HG03108 (cell line): ENCODE data around the gene BBC3.
"Not testable (repeated sequence)": the region's sequence is repeated elsewhere in the genome, so short reads cannot be mapped to it uniquely, and the experiment has no call there.

Experiments used
- ATAC-seq: cut with Tn5 transposase; IDR thresholded peaks from one replicate; pipeline ENCODE4 v1.9.1; 2021; ENCODE audit warnings: moderate library complexity; ENCODE audit not compliant: unreplicated experiment

The BBC3 gene

DNA sequence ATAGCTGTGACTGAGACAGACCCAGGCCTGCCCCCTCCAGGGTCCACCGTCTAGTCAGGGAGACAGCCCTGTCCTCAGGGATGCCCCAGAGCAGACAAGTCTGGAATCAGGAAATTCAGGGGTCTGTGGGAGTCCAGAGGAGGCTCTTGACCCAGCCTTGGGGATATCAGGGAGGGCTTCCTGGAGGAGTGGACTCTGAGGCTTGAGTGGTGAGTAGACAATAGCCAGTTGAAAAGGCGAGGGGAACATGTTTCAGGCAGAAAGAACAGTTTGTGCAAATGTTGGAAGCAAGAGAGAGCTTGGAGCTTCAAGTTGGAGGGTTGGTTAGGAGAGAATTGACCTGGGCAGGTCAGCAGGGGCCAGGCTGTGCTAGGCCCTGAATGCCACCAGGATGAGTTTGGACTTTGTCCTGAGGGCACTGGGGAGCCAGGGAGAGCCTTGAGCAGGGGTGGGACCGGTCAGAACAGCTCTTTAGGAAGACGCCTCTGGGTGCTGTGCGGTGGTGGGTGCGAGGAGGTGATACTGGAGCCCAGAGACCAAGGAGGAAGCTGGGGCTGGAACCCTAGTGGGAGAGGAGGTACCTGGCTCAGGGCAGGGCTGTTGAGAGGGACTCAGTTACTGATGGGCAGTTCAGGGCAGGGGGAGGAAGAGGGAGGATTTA, 28.0 kb upstream of the BBC3 start:
- ATAC-seq = no peak

DNA sequence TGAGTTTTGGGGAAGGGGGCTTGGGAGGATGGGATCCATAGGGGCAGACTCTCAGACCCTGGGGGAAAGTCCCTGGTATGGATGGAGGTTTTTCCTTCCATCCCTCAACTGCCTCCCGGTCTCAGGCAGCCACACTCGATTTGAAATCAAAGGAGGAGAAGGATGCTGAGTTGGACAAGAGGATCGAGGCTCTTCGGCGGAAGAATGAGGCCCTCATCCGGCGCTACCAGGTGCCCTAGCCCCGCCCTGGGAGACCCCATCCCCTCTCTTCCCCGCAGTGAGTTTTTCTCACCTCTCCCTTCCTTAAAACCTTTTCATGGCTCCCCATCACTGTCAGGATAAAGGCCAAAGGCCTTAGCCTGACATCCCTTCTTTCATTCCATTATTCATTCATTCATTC, 27.4 kb upstream of the BBC3 start:
- ATAC-seq = no peak

DNA sequence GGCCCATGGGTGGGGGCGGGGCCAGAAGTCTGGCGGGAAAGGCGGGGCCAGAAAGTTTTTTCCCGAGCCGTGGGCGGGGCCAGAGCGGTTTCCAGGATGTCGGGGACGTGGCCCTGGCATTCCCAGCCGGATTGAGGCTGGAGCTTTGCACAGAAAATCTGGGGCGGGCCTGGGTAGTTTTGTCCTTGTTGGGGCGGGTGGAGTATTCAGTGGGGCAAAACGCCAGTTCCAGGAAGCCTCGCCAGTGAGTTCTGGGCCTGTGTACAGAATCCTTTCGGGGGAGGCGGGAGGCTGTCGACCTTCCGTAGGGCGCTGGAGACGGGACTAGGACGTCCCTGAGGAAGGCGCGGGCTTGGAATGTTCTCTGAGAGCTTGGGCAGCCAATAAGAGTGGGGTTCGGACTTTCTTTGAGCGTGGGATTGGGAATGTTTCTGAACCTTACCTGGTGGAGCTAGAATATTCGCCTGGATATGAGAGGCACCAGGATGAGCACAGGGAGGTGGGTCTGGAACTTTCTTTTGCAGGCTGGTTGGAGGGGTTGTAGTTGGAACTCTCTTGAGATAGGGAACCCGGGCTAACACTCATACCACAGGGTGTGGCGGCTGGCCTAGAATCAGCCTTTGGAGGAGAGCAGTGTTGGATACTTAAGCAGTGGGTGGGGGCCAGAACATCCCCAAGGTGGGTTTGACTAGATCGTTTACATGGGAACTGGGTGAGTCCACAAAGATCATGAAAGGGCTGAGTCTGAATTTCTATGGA, 26.6 kb upstream of the BBC3 start:
- ATAC-seq = no peak

DNA sequence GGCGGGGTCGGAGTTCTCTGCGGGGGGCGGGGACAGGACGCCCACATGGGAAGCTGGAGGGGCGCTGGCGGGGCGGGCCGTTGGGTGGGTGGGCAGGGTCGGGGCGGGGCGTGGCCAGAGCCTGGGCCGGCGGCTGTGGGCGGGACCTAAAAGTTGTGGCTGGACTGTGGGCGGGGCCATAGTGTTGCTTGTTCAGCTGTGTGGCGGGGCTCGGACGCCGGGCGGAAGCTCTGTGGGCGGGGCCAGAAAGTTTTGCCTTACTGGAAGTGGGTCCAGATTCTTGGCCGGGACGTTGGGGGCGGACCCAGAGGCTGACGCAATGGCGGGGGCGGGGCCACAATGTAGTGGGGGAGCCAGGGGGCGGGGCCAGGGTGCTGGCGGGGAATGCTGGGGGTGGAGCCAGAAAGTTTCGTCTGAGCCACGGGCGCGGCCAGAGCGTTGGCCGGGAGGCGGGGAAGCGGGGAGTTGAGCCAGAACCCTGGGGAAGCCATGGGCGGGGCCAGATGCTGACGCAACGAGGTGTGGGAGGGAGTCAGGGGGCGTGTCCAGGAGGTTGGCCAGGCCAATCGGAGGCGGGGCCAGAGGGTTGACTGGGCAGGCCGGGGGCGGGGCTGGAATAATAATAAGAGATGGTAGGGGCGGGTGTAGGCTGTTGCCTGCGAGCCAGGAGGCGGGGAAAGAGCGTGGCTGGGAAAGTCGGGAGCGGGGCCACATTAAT, 25.9 kb upstream of the BBC3 start:
- ATAC-seq = peak; percentile 62

DNA sequence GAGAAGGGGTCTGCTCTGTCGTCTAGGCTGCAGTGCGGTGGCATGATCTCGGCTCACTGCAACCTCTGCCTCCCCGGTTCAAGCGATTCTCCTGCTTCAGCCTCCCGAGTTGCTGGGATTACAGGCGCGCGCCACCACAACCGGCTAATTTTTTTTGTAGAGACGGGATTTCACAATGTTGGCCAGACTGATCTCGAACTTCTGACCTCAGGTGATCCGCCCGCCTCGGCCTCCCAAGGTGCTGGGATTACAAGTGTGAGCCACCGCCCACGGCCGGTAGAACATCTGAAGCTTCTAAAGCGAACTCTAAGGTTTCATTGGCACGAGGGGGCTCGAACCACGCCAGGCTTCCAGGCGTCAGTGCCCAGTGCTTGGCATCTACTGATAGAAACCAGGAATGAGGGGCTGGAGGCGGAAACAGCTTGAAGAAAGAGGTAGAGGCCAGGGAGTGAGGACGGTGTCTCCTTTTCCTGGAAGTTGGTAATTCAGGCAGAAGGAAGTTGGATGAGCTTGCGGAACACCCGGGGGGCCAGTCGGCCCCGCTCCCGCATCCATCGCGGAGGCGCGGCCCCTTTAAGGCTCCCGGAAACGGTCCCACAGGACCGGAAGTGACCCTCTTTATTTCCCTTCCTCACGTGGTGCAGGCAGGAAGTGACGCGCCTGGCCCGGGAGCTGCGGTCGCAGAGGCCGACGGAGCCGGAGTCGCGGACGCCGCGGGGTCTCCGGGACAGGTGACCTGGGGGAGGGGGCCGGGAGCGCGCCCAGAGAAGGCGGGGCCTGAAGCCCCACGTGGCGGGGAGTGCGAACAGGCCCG, 25.1 kb upstream of the BBC3 start, which contains the start of gene CCDC9:
Gene CCDC9, plus strand, starts transcription at position 647 of the 814 bp plus-strand sequence. CDS start 1,876 bp downstream, outside the sequence.
- ATAC-seq = peak; percentile 36

DNA sequence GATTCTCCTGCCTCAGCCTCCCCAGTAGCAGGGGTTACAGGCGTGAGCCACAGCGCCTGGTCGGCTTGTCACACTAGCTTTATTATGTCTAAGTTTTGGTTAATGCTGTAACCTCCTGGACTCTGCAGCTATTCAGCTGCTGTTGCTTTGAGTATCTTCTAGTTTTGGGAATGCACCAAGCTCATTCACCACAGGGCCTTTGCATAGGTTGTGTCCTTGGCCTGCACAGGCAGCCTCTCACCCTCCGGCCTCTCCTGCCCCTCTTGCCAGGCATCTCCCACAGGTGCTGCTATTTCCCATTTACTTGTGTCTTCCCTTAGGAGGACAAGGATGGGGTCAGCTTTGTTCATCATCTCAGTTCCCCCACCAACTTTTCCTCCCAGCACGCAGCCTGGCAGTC, 23.0 kb upstream of the BBC3 start:
- ATAC-seq = no peak

DNA sequence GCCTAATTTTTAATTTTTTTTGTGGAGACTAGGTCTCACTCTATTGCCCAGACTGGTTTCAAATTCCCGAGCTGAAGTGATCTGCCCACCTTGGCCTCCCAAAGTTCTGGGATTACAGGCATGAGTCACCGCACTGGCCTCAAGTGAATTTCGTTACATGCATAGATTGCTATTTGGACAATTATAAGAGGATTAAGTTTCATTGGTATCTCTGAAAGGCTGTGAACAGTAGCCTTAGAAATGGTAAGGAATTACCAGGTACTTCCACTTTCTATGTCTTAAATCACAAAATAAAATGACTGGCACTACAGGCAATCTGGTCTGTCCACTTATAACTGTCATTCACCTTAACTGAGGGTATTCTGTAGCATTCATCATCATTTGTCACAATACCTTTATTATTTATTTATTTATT, 22.5 kb upstream of the BBC3 start:
- no peak for ATAC-seq

DNA sequence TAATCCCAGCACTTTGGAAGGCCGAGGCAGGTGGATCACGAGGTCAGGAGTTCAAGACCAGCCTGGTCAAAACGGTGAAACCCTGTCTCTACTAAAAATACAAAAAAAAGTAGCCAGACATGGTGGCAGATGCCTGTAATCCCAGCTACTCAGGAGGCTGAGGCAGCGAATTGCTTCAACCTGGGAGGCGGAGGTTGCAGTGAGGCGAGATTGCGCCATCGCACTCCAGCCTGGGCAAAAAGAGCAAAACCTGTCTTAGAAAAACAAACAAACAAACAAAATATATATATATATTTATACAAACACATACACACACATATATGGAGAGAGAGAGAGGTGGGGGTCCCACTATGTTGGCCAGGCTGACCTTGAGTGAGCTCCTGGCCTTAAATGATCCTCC, 22.0 kb upstream of the BBC3 start:
- not testable (repeated sequence) for ATAC-seq

DNA sequence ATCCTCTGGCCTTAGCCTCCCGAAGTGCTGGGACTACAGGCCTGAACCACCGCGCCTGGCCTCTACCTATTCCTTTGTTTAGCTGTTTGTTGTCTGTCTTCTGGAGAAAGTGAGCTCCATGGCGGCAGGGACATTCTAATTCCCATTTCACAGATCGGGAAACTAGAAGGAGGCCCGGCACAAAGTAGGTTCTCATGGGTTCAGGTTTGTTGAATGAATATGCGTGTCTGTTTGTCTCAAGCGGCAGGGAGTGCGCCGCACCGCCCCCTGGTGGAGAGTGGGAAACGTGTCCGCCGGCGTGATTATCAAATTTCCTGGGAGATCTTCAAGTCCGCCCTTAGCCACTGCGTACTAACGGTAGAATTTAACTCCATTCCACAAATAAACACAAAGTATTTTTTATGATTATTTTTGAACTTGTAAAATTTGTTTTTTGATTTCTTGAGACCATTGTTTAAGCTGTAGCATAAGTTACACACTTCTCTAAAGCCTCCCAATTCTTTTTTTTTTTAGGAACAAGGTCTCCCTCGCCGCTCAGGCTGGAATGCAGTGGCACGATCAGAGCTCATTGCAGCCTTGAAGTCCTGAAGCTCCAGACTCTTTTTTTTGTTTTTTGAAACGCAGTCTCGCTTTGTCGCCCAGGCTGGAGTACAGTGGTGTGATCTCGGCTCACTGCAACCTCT, 16.4 kb upstream of the BBC3 start:
- ATAC-seq = no peak

DNA sequence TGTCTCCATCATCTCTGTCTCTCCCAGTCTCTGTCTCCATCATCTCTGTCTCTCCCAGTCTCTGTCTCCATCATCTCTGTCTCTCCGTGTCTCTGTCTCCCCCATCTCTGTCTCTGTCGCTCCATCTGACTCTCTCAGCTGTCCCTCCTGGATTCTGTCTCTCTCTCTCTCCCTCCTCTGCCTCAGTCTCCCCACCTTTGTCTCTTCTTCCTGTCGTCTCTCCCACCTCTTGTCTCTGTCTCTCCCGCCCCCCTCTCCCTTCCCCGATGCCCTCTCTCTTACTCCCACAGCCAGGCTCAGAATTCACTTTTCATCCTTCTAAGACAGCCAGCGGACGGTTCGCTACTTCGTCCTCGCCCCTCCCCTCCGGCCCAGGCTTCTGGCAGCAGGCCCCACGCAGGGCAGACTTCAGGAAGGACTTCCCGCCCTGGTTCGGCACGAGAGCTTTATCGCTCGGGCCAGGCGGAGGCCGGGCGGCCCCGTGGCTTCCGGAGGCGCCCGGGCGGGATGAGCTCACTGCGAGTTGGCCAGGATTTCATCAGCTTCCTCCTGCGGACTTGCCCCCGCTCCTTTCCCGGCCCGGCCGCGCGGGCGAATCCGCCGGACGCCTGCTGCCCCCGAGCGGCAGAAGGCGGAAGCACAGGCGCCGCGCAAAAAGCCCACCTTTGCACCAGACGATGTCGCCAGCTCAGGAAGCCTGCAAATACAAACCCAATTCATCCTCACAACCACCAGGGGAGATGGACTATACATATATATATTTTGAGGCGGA, 13.0 kb upstream of the BBC3 start:
- peak; percentile 65 for ATAC-seq

DNA sequence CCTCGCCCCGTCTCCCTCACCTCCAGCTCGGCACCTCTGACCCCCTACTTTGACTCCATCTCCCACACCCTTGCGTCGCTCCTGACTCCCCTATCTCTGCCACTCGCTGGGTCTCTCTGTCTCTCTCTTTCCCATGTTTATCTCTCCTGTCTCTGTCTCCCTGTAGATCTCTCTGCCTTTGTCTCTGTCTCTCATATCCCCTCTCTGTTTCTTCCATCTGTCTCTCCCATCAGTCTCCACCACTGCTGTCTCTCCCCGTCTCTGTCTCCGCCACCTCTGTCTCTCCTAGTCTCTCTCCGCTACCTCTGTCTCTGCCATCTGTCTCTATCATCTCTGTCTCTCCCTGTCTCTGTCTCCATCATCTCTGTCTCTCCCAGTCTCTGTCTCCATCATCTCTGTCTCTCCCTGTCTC, 12.4 kb upstream of the BBC3 start:
- no peak for ATAC-seq

DNA sequence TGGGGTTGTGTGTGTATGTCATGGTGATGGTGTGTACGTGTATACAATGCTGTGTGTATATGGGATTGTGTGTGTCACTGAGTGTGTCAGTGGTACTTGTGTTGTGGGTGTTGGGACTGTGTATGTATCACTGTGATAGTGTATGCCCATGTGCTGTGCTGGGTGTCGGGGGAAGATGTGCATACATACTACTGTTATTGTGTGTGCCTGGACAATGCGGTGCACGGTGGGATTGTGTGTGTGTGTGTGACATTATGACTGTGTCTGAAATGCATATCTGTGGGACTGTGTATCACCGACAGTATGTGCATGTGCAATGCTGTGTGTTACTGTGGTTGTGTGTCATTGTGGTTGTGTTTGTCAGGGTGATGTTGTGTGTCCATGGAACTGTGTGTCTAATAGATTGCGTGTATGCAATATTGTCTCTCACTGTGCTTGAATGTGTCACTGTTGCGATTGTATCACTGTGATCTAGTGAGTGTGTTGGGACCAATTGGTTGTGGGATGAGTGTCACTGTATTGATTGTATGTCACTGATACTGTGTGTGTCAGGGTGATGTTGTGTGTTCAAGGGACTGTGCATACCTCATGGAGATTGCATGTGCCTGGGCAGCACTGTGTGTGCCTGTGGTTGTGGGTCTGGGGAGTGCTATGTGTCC, 11.0 kb upstream of the BBC3 start:
- ATAC-seq = no peak

DNA sequence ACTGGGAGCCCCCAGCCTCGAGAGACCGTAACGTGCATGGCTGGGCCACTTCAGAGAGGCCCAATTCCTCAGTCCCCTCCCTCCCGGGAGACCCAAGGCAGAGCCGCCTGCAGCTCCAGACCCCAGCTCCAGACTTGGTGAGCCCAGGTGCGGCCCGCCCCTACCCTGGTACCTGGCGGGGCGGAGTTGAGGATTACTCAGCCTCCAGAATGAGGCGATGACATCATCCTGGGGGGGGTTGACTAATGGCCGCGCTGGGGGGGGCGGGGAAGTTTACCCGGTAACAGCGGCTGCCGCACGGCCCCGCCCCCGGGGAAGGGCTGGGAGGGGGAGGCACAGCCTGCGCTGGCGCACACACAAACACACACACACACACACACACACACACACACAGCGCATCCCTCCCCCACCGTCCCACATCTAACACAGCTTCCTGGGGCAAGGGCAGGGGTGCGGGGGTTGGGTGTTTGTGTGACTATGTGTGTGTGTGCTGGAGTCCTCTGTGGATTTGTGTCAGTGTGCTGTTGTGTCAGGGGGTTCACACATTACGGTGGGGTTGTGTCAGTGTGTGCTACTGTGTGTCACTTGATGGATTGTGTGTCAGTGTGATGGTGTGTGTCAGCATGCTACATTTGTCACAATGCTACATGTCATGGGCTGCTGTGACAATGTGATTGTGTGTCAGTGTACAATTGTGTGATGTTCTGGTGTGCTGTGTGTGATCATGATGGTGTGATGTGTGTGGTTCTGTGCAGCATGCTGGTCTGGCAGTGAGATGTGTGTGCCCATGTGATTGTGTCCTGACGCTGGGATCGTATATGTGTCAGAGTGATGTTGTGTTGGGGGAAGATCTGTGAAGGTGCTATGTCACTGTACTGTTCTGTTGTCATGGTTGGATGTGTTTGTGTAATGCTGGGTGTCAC, 10.3 kb upstream of the BBC3 start:
- no peak for ATAC-seq

DNA sequence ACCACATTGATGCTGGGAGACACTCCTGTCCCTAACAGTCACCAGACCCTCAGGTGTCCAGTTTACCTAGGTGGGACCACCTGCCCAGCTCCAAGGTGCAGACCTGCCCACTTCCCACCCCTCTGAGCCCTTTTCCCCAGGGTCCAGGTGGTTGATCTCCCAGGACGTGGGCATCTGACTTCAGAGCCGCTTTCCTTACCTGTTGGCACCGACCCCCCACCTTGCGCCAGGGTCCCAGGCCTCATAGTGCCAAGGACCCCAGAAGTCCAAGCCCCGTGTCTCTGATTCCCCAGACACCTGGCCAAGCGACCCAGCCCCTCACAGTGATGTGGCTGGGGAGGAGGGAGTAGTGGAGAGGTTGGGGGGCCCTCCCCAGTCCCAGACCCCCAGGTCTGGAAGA, 9.6 kb upstream of the BBC3 start:
- ATAC-seq = no peak

DNA sequence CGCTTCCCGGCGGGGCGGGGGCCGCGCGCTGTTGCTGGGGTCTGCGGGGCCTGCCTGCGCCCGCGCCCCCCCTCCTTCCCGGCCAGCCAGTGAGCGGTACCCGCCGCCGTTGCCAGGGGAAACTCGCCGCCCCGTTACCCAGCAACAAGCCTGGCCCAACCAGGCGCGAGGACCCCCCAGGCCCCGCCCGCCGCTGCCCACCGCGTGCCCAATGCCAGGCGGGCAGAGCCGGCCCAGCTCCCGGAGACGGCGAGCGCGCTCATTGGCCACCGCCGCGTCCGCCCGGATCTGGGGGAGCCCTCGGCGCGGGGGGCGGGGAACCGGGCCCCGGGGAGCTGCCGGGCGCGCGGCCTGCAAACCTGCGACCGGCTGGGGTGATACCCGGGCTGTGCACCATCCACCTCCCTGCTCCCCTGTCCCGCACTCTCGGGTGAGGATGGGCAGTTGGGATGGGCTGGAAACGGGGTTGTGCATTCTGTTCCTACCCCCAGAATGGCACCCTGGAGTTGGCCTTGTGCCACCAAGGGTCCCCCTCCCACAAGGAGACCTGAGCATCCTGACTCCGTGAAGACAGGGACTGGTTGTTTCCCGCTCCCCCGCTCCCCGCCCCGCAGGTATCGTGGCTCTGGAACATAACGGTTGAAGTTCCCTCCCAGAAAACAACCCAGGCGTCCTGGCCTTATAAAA, 8.8 kb upstream of the BBC3 start:
- ATAC-seq = no peak

DNA sequence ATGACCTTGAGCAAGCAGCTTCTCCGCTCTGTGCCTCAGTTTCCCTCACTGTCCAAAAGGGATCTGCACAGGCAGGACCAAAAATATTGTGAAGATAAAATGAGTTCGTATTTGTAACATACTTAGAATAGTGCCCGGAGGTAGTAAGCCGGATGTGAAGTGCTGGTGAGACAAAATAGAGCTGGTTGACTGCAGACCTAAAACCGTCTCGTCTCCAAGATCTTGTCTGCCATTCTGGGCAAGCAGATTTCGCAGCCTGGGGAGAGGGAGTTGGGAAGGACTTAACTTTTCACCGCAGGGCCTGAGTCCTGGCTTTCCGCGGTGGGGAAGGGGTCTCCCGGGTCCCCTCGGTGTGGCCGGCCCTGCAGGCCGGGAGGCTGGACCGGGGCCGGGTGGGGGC, 8.2 kb upstream of the BBC3 start:
- no peak for ATAC-seq

DNA sequence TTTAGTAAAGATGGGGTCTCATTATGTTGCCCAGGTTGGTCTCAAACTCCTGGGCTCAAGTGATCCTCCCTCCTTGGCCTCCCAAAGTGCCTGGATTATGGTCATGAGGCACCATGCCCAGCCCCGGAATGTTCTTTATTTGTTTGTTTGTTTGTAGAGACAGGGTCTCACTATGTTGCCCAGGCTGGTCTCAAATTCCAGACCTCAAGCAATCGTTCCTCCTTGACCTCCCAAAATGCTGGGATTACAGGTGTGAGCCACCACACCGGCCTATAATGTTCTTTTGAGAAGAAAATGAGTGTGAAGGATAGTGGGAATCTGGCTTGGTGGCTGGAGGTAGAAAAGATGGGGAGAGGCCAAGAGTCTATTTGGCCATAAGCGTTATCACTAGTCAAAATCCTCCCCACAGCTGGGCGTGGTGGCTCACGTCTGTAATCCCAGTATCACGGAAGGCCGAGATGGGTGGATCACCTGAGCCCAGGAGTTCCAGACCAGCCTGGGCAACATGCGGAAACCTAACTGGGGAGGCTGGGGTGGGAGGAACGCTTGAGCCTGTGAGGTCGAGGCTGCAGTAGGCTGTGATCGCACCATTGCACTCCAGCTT, 5.2 kb upstream of the BBC3 start:
- ATAC-seq = no peak
